Measurements from ENCODE around the gene KMT5C.

DNA sequence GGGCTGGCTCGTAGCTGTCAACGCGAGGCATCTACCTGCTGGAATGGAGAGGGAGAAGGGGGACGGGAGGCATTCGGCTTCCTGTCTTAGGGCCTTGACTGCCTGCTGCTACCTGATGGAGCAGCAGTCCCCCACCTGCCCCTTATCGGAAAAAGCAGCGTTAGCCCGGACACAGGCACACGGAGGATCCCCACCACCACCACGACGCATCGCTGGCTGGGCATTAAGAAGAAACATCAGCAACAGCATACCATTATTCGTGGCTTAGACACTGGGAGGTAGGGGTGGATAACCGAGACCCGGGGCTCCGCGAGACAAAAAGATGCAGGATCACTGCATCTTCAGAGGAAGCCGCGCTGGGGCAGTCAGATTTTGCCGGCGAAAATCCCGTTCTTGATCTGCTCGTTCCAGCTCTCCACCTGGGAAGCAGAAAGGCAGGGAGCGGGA is 13.7 kb downstream of the KMT5C start:
- TF ChIP-seq, protein P1, sequence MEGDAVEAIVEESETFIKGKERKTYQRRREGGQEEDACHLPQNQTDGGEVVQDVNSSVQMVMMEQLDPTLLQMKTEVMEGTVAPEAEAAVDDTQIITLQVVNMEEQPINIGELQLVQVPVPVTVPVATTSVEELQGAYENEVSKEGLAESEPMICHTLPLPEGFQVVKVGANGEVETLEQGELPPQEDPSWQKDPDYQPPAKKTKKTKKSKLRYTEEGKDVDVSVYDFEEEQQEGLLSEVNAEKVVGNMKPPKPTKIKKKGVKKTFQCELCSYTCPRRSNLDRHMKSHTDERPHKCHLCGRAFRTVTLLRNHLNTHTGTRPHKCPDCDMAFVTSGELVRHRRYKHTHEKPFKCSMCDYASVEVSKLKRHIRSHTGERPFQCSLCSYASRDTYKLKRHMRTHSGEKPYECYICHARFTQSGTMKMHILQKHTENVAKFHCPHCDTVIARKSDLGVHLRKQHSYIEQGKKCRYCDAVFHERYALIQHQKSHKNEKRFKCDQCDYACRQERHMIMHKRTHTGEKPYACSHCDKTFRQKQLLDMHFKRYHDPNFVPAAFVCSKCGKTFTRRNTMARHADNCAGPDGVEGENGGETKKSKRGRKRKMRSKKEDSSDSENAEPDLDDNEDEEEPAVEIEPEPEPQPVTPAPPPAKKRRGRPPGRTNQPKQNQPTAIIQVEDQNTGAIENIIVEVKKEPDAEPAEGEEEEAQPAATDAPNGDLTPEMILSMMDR (IDR thresholded peaks at IDR 0.05) = no peak
- no peak for TF ChIP-seq POLR2A (IDR thresholded peaks at IDR 0.05)
